GM21360 (cell line): ENCODE measurements around the gene HS3ST1.
"Not testable (repeated sequence)": the region's sequence is repeated elsewhere in the genome, so short reads cannot be mapped to it uniquely, and the experiment has no call there.

Experiments
- ATAC-seq: cut with Tn5 transposase; IDR thresholded peaks from one replicate; pipeline ENCODE4 v1.9.1; 2021; ENCODE audit warnings: mild to moderate bottlenecking, moderate library complexity; ENCODE audit not compliant: unreplicated experiment

The HS3ST1 gene

GRCh38 chr4:11407551-11407950 lies 21.1 kb downstream of the HS3ST1 start:
- no peak for ATAC-seq

GRCh38 chr4:11404431-11404830 lies 24.3 kb downstream of the HS3ST1 start:
- ATAC-seq = no peak

- no peak for ATAC-seq
These were observed 26.5 kb downstream of the HS3ST1 start for GRCh38 chr4:11402192-11402591.

GRCh38 chr4:11399461-11399971 lies 29.2 kb downstream of the HS3ST1 start:
- no peak for ATAC-seq

- peak; percentile 70 for ATAC-seq
These were observed 30.7 kb downstream of the HS3ST1 start for GRCh38 chr4:11397819-11398610.

- no peak for ATAC-seq
These were observed 31.5 kb downstream of the HS3ST1 start for GRCh38 chr4:11397146-11397545.

GRCh38 chr4:11393551-11393950 lies 35.1 kb downstream of the HS3ST1 start:
- ATAC-seq = no peak

- ATAC-seq = not testable (repeated sequence)
These were observed 44.6 kb downstream of the HS3ST1 start for GRCh38 chr4:11384072-11384471.

GRCh38 chr4:11376571-11376970 lies 52.1 kb downstream of the HS3ST1 start:
- no peak for ATAC-seq

- ATAC-seq = no peak
These were observed 52.5 kb downstream of the HS3ST1 start for GRCh38 chr4:11376146-11376545.

GRCh38 chr4:11368701-11369115 lies 60.0 kb downstream of the HS3ST1 start:
- ATAC-seq = no peak

- ATAC-seq = no peak
These were observed 61.3 kb downstream of the HS3ST1 start for GRCh38 chr4:11367371-11367770.

GRCh38 chr4:11366859-11367258 lies 61.8 kb downstream of the HS3ST1 start:
- ATAC-seq = no peak

GRCh38 chr4:11365039-11365438 lies 63.7 kb downstream of the HS3ST1 start:
- ATAC-seq = no peak

GRCh38 chr4:11359591-11359990 lies 69.1 kb downstream of the HS3ST1 start:
- ATAC-seq = no peak

- no peak for ATAC-seq
These were observed 73.5 kb downstream of the HS3ST1 start for GRCh38 chr4:11355226-11355625.

- no peak for ATAC-seq
These were observed 74.2 kb downstream of the HS3ST1 start for GRCh38 chr4:11354531-11354930.

- no peak for ATAC-seq
These were observed 80.1 kb downstream of the HS3ST1 start for GRCh38 chr4:11348449-11349088.

- no peak for ATAC-seq
These were observed 83.8 kb downstream of the HS3ST1 start for GRCh38 chr4:11344916-11345315.

GRCh38 chr4:11343536-11343935 lies 85.2 kb downstream of the HS3ST1 start:
- no peak for ATAC-seq
